ENCODE data around the gene NKAPL. TPM values are rescaled to one million over a fixed set of nuclear protein-coding genes. Genes with fewer than 3 reads are reported as not detected.

NKAPL gene
- total and polyA plus RNA-seq, 2 of the 13 experiments (the other 11 are each of a cell fraction or from before 2014, with no cell fraction given): not detected

- no peak for TF ChIP-seq MBD4 (IDR thresholded peaks at IDR 0.05; ENCODE audit: borderline replicate concordance, low read length)
- TF ChIP-seq MXD1 (CRISPR knock-in tag; IDR thresholded peaks at IDR 0.05): peak; percentile 45; the same call in 1 of the 2 replicates
- peak; percentile 67 for TF ChIP-seq POGZ (CRISPR knock-in tag; IDR thresholded peaks at IDR 0.05)
- TF ChIP-seq ZNF138 (CRISPR knock-in tag; IDR thresholded peaks at IDR 0.05; ENCODE audit: low read depth): no peak
- TF ChIP-seq ZNF33A (CRISPR knock-in tag; IDR thresholded peaks at IDR 0.05; ENCODE audit: borderline replicate concordance): peak; percentile 72; the same call in 1 of the 2 replicates
- TF ChIP-seq RXRA (CRISPR knock-in tag; IDR thresholded peaks at IDR 0.05): peak; percentile 61; the same call in 1 of the 2 replicates
- no peak for TF ChIP-seq SKIL (CRISPR knock-in tag; IDR thresholded peaks at IDR 0.05; ENCODE audit: borderline replicate concordance)
- TF ChIP-seq SOX5 (CRISPR knock-in tag; IDR thresholded peaks at IDR 0.05; ENCODE audit: borderline replicate concordance): peak; percentile 59; the same call in 1 of the 2 replicates
- no peak for TF ChIP-seq MED8 (CRISPR knock-in tag; IDR thresholded peaks at IDR 0.05; ENCODE audit: insufficient replicate concordance)
- TF ChIP-seq NCOA2 (CRISPR knock-in tag; IDR thresholded peaks at IDR 0.05): no peak
- TF ChIP-seq ZNF230 (CRISPR knock-in tag; IDR thresholded peaks at IDR 0.05): peak; percentile 90; the same call in 1 of the 2 replicates
- TF ChIP-seq TAF1 (CRISPR knock-in tag; IDR thresholded peaks at IDR 0.05): peak; percentile 91
- TF ChIP-seq CHD2 (IDR thresholded peaks at IDR 0.05; ENCODE audit: low read depth, low read length): no peak
- peak; percentile 89 for TF ChIP-seq ZBTB7B (CRISPR knock-in tag; IDR thresholded peaks at IDR 0.05)
- TF ChIP-seq HOXA5 (CRISPR knock-in tag; IDR thresholded peaks at IDR 0.05): peak; percentile 89
- TF ChIP-seq FOXA1 (IDR thresholded peaks at IDR 0.05): no peak
- TF ChIP-seq FOXA1 (CRISPR knock-in tag; IDR thresholded peaks at IDR 0.05): 0 out of 2 replicates have a peak, but pooled peaks have one; percentile 13
- no peak for TF ChIP-seq PPARG (CRISPR knock-in tag; conservative IDR thresholded peaks at IDR 0.05)
- TF ChIP-seq ZNF549 (CRISPR knock-in tag; IDR thresholded peaks at IDR 0.05): no peak
- TF ChIP-seq MYPOP (CRISPR knock-in tag; IDR thresholded peaks at IDR 0.05): peak; percentile 95
- no peak for TF ChIP-seq ZNF766 (CRISPR knock-in tag; IDR thresholded peaks at IDR 0.05; ENCODE audit: borderline replicate concordance)
- TF ChIP-seq SMARCC2 (IDR thresholded peaks at IDR 0.05): no peak
- no peak for TF ChIP-seq E2F5 (CRISPR knock-in tag; conservative IDR thresholded peaks at IDR 0.05)
- TF ChIP-seq GATA4 (IDR thresholded peaks at IDR 0.05; ENCODE audit: borderline replicate concordance, low read depth): no peak
- TF ChIP-seq ELF1 (CRISPR knock-in tag; IDR thresholded peaks at IDR 0.05): peak; percentile 48; the same call in 1 of the 2 replicates
- TF ChIP-seq MED1 (CRISPR knock-in tag; IDR thresholded peaks at IDR 0.05): peak; percentile 71
- 0 out of 2 replicates have a peak, but pooled peaks have one; percentile 45 for TF ChIP-seq ZNF451 (CRISPR knock-in tag; IDR thresholded peaks at IDR 0.05)
- TF ChIP-seq EHMT2 (IDR thresholded peaks at IDR 0.05; ENCODE audit: borderline replicate concordance, low read depth, low read length): no peak
- no peak; the same call in 1 of the 2 replicates for TF ChIP-seq ZFP36L1 (CRISPR knock-in tag; IDR thresholded peaks at IDR 0.05)
Observed at GRCh38 chr6:28281288-28282064, 22.4 kb downstream of the NKAPL start, which contains the start of gene PGBD1 (continued).

Measured in HepG2 (cell line).